Measurements from ENCODE around the gene FAM114A1.
A peak's percentile ranks its signal among the peaks of the same experiment; 100 is the strongest.
"Not testable (repeated sequence)": the region's sequence is repeated elsewhere in the genome, so short reads cannot be mapped to it uniquely, and the experiment has no call there.

Gene FAM114A1

GRCh38 chr4:38967260-38968095 is 99.9 kb downstream of the FAM114A1 start:
- peak; percentile 20 for DNase-seq (ENCODE audit: low spot score)

- no peak for DNase-seq (ENCODE audit: low spot score)
These were observed 101.1 kb downstream of the FAM114A1 start for GRCh38 chr4:38968668-38969067.

DNA sequence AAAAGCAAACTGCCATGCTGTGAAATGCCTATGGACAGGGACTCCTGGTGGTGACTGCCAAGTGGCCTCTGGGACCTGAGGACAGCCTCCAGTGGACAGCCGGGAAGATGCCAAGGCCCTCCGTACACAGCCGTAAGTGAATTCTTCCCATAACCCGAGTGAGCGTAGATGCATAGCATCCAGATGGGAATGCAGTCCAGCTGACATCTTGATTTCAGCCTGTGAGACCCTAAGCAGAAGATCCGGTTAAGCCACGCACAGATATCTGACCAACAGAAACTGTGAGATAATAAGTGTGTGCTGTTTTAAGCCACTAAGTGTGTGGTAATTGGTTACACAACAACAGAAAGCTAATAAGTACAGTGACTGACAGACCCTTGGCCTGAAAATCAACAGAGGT is 108.7 kb downstream of the FAM114A1 start:
- no peak for DNase-seq (ENCODE audit: low spot score)

- DNase-seq (ENCODE audit: low spot score): no peak
These were observed 111.5 kb downstream of the FAM114A1 start for GRCh38 chr4:38979081-38979480.

DNA sequence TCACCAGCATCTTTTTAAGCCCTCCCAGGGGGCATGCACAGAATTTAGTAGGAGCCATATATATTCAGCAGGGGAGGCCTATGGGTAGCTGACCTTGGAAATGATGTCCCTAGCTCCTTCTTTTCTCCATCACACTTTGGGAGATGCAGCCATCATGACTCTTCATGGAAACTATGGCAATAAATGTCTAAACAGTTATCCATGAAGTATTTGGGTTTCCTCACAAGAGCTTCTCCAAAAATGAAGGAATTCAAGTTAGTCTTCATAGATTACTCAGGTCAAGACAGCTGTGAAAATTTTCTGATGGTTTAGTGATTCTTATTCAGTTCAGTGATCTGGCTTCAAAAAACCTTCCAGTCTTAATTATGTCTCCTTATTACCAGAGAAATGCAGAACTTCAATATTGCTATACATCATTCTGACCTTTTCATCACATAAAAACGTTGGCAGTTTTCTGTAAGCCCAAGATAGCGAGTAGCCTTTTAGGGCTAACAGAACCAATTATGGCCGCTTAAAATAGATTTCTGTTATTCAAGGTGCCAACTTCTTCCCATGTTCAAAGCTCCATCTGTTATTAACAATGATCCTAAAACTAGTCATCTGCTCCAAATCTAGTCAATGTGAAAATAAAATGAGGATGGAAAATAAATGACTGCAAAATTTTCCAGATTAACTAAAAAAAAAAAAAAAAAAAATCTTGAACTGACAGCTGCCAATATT is 112.1 kb downstream of the FAM114A1 start:
- no peak for DNase-seq (ENCODE audit: low spot score)

- no peak for DNase-seq (ENCODE audit: low spot score)
These were observed 113.5 kb downstream of the FAM114A1 start for GRCh38 chr4:38980903-38981676.

DNA sequence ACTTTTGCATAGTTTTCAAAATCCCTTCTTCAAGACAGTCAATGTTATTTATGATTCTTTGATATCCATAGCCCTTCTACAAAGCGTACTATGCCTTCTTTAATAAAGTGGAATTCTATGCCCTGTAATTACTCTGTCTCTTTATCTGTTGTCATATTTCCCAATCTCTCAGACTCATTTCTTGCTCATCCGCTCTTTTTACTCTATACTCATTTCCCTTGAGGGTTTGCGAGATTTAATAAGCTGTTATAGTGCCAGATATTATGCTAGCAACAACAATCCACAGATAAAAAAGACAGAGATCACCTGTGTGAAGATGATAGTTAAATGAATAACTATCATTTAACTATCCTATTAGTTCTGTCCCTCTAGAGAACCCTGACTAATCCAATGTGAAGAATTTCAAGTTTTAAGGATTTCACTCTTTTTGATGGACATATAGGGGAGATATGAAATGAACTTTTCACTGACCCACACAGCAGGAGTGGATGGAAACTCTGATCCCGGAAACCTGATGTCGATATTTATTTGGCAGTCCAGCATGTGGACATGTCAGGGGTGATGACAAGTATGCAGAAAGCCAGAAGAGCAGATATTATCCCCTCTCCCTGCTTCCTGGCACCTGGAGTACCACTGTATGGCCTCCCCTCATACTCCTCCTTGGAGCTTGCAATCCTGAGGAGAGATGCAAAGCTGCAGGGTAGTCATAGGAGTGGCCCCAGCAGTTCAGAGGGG is 114.9 kb downstream of the FAM114A1 start:
- no peak for DNase-seq (ENCODE audit: low spot score)

DNA sequence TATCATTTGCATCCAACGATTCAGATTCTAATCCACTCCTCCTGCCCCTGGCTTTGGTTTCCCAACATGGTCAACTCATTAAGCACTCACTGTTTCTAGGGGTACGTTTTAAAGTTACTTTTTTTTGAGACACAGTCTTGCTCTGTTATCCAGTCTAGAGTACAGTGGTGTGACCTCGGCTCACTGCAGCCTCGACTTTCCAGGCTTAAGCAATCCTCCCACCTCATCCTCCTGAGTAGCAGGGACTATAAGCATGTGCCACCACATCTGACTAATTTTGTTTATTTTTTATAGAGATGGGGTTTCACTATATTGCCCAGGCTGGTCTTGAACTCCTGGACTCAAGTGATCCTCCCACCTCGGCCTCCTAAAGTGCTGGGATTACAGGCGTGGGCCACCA is 115.7 kb downstream of the FAM114A1 start:
- no peak for DNase-seq (ENCODE audit: low spot score)

- peak; percentile 28 for DNase-seq (ENCODE audit: low spot score)
These were observed 116.4 kb downstream of the FAM114A1 start for GRCh38 chr4:38983787-38984598.

GRCh38 chr4:38985410-38986100 is 117.9 kb downstream of the FAM114A1 start:
- DNase-seq (ENCODE audit: low spot score): no peak

- no peak for DNase-seq (ENCODE audit: low spot score)
These were observed 119.9 kb downstream of the FAM114A1 start for GRCh38 chr4:38987491-38987890.

GRCh38 chr4:38988353-38988752 is 120.7 kb downstream of the FAM114A1 start:
- not testable (repeated sequence) for DNase-seq (ENCODE audit: low spot score)

GRCh38 chr4:38989487-38989886 is 121.9 kb downstream of the FAM114A1 start:
- DNase-seq (ENCODE audit: low spot score): no peak

GRCh38 chr4:38990241-38990640 is 122.6 kb downstream of the FAM114A1 start:
- DNase-seq (ENCODE audit: low spot score): no peak

DNA sequence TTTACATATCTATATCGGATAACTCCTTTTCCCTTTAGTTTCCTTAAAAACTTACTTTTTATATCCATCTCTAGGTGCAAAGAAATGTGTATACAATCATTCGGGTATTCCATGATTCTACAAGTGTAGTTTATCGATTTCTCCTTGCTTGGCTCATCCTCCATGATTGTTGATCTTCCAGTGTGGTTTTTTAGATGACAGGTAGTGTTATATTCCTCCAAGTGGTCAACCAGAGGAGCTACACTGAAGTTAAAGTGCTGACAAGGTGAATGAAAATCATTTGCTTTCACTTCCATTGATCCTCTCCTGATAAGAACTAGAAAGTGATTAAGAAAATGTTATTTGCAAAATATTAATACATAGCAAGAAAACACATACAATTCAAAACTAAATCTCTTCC is 126.1 kb downstream of the FAM114A1 start:
- no peak for DNase-seq (ENCODE audit: low spot score)

- DNase-seq (ENCODE audit: low spot score): no peak
These were observed 126.5 kb downstream of the FAM114A1 start for GRCh38 chr4:38994135-38994534.
